TTC549 (cell line): ENCODE results near the gene AAK1.
"Not testable (repeated sequence)": the region's sequence is repeated elsewhere in the genome, so short reads cannot be mapped to it uniquely, and the experiment has no call there.

Experiments
- FAIRE-seq: peaks from 2 replicates; lab custom pipeline; 2012; peaks lifted over from hg19 to GRCh38; lab: Jason Lieb, UNC

The AAK1 gene

DNA sequence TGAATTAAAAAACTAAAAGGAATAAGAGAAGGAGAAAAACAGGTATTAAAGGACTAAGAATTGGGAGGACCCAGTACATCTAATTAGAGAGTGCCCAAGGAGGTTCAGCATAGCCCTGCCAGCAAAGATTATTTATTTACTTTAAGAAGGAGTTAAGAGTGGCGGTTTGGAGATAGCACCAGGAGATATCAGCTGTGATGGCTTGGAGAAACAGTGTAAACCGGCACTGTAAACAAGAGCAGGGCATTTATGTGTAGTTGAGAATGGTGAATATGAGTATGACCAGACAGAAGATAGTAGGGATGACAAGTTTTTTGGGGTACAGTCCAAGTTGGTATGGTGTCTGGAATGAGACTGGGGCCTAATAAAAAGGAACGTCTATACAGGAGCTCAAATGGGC is 199.9 kb downstream of the AAK1 start:
- FAIRE-seq = not testable (repeated sequence)

DNA sequence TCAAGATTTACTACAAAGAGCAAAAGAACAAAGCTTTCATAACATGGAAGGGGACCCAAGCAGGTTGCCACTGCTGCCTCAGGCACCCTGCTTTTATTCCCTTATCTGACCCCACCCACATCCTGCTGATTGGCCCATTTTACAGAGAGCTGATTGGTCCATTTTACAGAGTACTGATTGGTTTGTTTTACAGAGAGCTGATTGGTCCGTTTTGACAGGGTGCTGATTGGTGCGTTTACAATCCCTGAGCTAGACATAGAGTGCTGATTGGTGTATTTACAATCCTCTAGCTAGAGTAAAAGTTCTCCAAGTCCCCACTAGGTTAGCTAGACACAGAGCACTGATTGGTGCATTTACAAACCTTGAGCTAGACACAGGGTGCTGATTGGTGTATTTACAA is 204.0 kb downstream of the AAK1 start:
- not testable (repeated sequence) for FAIRE-seq

GRCh38 chr2:69438580-69438979 is 205.0 kb downstream of the AAK1 start:
- FAIRE-seq = no peak

GRCh38 chr2:69437751-69438154 is 205.8 kb downstream of the AAK1 start:
- FAIRE-seq = no peak

DNA sequence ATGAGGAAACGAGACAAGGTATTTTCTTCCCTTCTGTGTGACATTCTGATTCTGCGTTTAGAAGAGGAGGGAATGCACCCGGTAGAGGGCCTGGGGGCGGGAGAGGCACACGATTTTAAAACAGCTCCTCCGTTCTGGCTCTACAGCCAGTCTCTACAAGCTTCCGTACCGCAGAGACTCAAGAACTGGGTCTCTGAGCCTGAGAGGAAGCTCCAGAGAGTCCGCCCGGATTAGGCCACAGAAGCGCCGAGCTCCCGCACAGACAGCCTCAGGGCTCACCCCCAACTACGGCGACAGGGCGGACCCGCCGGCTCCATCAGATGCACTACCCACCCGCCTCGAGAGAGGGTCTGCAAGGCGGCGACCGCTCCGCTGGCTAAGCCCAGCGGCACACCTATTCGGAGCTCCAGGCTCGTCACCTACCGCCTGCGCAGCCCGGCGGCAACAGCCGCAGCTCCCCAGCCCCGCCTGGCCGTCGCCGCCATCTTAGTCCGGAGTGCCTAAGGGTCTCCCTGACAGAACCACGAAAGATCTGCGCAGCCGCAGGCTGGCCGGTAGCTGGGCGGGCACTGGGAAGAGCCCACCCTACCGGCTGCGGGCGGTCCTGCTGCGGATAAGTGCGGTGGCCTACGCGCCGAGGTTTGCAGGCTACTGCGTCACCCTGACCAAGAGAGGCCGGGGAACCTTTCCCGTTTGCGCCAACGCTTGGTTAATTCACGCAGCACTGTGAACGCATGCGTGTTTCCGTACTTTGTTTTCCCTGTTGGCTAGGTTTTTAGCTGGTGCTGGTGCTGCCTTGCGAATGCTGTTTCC is 206.4 kb downstream of the AAK1 start, which contains the start of gene NFU1:
TSS of gene NFU1 (minus strand) at position 498 of the 813 bp plus-strand sequence. CDS start at position 485, 13 bp downstream.
- peak; percentile 82 for FAIRE-seq

DNA sequence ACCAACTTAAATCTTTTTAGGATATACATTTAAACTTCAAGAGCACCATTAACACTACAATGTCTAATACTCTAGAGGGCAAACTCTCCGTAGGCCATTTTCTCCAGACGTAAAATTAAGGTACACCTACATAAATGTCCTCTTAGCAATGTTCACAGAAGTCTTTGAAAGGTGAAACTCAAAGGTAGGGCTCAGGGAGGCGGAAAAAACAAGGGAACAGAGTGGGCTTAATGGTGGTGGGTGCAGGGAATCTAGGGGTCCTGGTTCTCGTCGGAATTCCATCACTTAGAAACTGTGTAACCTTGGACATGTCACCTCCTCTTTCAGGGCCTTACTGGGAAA is 207.0 kb downstream of the AAK1 start:
- no peak for FAIRE-seq

DNA sequence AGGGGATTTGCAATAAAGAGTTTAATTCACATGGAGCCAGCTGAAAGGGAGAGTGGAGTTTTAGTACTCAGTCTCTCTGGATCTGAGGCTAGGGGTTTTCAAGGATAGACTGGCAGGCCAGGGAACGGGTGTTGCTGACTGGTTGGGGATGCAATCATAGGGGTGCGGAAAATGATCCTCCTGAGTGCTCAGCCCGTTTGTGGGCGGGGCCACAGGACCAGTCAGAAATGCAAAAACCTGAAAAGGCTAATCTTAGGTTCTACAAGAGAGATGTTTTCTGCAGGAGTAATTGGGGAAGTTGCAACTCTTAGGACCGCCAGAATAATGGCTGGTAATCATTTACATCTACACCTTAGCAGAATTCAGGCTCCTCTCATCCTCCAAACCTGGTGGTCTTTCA is 208.8 kb downstream of the AAK1 start:
- no peak for FAIRE-seq

DNA sequence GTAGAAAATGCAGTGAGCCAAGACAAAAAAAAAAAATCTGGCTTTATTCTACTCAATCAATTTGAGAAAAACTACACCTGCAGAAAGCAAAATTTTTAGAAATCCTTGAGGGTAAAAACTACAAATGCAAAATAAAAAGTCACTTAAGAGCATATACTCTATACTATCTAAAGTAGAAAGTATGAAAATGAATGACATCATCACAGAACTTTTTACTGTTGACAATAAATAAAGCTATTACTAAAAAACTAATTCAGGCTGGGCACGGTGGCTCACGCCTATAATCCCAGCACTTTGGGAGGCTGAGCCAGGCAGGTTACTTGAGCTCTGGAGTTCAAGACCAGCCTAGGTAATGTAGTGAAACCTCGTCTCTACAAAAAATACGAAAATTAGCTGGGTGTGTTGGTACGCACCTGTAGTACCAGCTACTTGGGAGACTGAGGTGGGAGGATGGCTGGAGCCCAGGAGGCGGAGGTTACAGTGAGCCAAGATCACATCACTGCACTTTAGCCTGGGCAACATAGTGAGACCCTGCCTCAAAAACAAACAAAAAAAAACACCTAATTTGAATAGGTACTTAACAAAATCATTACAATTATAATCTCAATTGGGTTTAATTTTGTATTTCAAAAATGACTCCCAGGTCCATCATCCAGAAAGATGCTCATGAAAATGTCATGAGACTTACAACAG is 213.9 kb downstream of the AAK1 start:
- FAIRE-seq = no peak

DNA sequence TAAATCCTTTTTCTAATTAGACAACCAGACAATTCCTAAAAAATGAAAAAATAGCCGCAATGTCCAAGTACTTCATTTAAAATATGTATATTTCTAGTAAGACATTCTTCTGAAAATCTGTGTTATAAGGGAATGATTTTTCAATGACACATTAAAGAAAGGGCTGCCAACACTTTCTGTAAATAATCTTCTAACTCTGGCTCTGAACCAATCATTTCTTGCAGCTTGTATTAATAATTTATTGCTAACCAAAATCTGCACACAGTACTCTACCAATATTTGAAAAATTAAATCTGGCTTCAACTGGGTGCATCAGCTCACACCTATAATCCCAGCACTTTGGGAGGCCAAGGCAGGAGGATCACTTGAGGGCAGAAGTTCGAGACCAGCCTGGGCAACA is 214.6 kb downstream of the AAK1 start:
- FAIRE-seq = no peak

- no peak for FAIRE-seq
These were observed 219.1 kb downstream of the AAK1 start for GRCh38 chr2:69424419-69424818.

GRCh38 chr2:69422198-69422597 is 221.3 kb downstream of the AAK1 start:
- peak; percentile 67 for FAIRE-seq

DNA sequence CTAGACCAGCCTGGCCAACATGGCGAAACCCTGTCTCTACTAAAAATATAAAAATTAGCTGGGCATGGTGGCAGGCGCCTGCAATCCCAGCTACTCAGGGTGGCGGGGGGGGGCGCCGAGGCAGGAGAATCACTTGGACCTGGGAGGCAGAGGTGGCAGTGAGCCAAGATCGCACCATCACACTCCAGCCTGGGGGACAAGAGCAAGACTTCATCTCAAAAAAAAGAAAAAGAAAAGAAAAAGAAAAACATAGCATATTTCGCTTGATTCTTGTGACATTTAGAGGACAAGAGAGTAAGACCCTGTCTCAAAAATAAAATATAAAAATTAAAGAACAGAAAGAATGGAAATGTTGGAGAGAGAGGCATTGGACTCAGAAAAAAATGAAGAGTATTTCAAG is 224.4 kb downstream of the AAK1 start:
- not testable (repeated sequence) for FAIRE-seq

- peak; percentile 97 for FAIRE-seq
These were observed 227.4 kb downstream of the AAK1 start for GRCh38 chr2:69416147-69416546.
